Activated CD4-positive, alpha-beta T cell treated with anti-CD3 and anti-CD28 coated beads, Interleukin-2, amount 50 U/mL, for 4 hours (primary cell): ENCODE data around the gene MPP1.

Source experiments
- DNase-seq, 2 experiments: peaks; one replicate each; pipeline ENCODE4 v3.0.0-alpha.2; 2020

The MPP1 gene

DNA sequence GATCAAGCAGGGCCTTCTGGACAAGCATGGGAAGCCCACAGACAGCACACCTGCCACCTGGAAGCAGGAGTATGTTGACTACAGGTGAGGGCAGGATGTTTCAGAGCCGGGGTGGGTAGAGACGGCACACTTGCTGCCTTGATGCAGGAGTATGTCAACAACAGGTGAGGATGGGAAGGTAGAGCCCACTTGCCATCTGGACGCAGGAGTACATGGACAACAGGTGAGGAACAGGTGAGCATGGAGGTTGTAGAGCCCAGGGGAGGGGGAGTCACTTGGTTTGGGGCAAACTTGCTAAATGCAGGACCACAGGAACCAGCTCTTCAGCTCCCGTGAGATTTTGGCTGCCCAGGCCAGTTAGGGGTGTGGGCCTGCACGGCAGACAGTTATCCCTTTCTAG, 30.7 kb downstream of the MPP1 start:
- DNase-seq, result no peak

DNA sequence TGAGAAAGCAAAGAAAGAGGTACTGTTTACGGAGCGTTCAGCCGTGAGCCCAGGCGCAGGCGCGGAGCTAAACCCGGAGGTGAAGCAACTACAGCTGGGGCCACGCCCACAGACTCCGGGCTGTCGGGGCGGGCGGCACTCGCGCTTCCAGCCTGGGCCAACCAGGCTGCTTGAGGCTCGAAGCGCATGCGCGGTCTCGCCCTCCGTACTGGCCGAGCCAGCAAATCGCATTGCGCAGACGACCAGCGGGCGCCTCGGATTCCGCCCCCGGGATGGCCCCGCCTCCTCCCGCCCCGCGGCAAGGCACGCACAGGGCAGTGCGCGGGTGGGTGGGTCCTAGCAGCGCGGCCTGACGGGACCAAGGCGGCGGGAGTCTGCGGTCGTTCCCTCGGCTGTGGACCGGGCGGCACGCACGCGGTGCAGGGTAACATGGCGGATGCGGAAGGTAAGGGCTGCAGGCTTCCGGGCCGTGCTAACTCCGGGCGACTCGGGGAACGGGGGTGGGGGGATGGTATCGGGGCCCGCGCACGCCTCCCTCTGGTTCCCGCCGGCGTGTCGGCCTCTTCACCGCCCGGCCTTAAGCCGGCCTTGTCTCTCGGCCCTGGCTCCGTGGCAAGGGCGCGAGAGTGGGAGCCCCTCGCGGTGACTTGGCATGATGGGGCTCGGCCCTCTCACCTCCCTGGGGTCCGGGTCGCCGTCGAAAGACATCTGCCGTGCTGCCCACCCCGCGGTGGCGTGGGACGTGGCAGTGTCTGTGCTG, 42.6 kb downstream of the MPP1 start, which contains the start of gene DKC1:
TSS of gene DKC1 (plus strand) at position 328 of the 760 bp plus-strand sequence. CDS start at position 430, 102 bp downstream.
- peak; percentile 90 to 93 for DNase-seq

DNA sequence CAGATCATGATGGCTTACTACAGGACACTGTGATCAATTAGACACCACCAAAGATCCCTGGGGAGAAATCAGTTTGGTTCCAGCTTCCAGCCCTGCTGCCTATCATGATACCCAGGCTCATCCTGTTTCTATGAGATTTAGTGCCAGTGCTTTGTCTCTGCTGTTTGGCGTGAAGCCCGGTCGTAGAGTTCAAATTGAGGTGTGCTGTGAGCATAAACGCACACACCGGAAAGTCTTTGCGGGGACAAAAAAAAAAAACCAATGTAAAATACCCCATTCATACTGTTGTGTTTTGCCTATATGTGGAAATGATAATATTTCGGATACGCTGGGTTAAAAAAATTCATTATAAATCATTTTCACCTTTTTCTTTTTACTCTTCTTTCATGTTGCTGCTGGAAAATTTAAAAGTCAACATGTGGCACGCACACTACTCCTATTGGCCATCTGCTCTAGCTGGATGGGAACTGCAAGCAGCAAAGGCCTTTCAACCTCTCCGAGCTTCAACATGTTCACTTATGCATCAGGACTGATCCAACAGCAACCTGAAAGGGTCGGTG, 43.2 kb downstream of the MPP1 start:
- no peak for DNase-seq

DNA sequence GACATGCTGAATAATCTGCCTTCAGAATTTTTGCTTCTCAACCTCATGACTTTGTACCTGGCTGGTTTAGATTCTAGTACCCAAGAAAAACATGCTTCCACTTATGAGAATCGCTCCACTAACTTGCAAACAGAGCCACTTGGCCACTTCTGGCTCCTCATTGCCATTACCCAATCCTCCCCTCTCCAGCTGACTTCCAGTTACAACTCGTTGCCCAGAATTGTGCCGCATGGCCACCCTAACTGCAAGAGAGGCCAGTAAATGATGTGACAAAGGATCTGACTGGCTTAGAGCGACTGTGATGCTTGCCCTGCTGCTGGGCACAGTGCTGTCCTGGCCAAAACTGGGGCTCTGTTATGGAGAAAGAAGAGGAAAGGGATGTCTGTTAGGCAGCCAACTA, 46.6 kb downstream of the MPP1 start:
- no peak for DNase-seq

DNA sequence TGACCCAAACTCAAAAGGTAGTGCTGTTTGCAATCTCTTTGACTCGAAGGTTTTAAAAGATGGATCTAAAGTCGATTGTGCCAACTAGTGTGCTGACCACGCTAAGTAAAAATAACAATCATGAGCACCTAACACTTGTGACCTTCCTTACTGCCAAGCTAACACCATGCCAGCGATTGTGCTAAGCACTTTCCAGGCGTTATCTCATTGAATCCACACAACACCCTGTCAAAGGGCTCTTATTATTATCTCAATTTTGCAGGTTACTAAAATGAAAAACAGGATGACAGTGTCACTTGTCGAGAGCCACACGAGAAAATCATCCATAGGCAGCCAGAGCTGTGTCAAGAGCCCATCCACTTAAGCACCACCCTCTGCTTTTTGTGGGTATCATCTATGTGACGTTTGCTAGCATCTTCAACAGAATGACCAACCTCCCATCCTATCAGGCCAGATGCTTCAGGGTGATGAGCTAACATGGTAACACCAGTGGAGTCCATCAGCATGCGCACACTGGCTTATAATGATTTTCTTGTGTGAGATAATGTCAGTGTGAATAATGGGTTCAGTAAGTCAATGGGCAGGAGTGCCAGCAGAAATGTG, 53.5 kb downstream of the MPP1 start:
- DNase-seq, result no peak

DNA sequence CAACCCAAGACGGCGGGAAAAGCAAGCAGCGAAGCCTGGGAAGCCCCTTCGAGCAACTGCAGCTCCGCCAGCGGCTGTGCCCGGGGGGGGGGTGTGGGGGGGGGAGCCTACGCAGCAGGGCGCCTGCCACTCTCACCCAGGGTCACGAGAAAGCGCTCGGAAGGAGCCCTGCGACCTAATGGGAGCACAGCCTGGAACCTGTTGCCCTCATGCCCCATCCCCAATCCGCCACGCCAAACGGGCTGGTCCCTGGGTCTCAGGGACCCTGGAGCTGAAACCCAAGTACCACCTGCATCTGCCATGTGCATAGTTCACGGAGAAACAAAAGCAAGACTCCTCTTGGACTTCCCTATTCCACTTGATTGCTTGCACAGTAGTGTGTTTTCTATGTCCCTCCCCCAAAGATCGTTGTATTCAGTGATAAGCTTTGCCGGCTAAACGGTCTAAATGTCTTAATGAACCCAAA, 54.0 kb downstream of the MPP1 start:
- peak in 1 of 2 experiments; percentile 6 for DNase-seq

DNA sequence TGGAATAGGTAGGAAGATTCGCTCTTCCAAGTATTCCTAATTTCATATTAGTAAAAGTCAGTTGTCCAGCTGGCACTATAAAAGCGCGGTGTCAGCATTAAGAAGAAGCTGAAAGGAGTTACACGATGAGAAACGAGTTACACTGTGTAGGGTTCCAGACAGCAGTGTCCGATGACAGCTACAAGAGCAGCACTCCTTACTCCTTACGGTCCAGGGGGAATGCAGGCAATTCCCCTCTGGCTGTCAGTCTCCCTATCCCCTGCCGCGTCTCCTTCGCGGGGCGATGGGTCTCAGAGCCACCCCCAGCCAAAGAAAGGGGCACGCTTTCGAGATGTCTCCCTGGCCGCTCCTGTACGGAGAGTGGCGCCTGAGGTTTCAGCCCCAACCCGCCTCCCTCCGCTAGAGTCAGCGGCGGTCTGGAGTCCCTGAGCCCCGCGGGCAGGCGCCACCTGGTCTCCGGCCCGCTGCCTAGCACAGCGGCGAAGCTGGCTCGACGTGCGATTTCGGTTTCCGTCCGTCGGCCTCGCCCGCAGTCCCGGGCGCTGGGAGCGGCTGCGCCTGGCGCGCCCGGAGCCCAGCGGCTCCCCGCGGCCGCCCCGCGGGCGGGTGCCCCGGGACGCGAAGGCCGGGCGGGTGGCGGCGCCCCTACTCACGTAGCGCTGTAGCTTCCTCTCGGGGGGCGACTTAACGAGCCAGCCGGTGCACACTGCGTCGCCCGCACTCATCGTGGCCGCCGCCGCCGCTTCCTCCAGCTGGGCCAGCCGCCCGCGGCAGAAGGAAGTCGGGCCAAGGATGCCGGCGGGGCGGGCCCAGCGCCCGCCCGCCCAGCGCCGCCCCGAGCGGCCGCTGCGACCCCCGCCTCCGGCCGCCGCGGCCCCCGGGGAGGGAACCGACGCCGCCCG, 54.7 kb downstream of the MPP1 start, which contains the start of gene GAB3:
TSS of gene GAB3 (minus strand) at position 777 of the 902 bp plus-strand sequence. CDS start at position 725, 52 bp downstream.
- DNase-seq, result peak in 1 of 2 experiments; percentile 17

DNA sequence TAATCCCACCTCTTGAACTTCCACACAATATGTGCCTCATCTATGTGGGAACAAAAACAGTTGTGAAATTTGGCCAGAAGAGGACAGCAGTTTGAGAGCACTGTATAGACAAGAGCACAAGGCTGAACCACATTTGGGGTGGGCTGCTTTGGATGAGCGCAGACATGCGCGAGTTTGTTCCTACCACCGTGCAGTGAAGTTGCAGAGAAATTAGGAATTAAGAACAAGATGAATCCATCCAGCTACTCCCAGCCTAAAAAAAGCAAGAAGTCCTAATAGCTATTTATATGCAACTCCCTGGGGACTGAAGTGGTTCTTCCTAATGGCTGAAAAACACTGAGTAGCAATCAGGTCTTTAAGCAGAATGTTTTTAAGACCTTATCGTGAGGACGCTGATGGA, 55.4 kb downstream of the MPP1 start:
- no peak for DNase-seq

DNA sequence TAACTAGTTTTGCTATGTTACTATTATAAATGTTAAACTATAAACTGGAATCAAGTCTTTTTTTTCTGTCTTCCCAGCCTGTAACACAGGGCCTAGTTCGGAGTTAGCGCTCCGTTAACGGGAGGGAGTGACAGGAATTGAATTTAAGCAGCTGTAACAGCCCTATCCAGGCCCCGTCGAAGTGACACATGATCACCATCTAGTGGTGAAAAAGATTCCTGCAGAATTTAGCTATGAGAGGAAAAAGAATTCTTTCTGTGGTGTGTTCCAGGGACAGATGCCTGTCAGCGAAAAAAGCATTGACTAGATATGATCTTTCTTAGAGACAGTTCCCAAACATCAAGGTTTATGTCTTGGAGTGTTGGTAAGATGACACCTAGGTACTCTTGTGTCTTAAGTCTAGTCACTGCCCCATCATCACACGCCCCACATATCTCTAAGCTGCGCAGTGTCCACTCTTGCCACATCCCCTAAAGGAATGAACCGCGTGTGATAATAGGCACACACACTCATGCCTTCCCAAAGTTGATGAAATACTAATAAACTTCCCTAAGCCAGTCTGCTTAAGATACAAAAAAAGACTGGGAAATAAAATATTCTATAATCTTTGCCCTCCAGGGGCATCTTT, 56.5 kb downstream of the MPP1 start:
- peak; percentile 22 to 26 for DNase-seq

DNA sequence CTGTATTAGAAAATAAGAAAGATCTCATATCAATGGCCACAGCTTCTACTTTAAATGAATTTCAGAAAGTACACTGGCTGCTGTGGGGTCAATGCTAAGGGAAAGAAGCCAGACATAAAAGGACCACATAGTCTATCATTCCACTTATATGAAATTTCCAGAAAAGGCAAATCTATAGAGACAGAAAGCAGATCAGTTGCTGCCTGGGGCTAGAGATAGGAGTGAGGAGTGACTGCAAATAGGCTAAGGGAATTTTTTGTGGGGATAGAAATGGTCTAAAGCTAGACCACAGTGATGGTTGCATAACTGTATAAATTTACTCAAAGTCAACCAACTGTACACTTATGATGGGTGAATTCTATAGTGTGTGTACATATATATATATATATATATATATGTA, 62.7 kb downstream of the MPP1 start:
- DNase-seq, result no peak

DNA sequence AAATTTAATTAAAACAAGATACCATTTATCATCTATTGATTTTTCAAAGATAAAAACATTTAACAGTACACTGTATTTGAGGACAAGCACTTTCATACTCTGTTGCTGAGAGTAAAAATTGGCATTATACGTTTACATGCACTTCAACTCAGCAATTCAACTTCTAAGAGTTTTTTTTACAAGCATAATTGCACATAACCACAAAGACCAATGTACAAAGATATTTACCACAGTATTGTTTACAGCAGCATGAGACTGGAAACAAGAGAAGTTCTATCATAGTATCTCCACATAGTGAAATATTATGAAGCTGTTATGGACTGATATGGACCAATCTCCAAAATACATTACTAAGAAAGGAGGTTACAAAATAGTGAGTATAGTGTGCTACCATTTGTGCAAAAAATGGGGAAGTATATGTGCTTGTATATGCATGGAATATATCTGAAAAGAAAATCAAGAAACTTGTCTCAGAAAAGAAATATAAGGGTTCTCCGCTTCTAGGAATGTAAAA, 65.3 kb downstream of the MPP1 start:
- DNase-seq, result no peak

DNA sequence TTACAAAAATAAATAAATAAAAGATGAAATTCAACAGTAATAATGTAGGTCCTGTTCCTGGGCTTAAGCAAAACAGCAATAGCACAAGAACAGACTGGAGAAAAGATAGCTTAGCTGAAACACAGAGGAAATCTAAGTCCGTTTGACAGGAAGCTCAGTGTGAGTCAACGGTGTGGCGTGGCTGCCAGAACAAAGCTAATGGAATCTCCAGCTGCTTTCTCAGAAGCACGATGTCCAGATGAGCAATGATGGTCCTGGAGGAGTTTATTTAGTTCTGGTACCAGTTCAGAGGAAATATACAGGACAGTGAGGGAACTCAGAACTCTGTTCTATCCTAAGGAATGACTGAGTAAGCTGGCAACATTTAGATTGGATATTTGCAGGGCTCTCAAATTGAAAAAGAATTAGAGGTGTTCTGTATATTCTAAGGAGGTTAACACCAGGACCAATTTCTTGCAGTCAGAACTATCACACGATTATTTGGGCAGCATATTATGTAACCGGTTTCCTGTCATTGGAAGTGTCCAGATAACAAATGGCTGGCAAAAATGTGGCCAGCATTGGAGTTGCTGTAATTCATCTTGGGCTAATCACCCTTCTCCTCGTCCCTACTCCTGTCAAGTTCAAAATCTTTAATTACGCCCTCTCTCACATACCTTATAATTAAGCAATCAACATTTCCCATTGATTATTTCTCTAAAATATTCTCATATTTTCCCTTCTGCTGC, 67.1 kb downstream of the MPP1 start:
- peak in 1 of 2 experiments; percentile 33 for DNase-seq

DNA sequence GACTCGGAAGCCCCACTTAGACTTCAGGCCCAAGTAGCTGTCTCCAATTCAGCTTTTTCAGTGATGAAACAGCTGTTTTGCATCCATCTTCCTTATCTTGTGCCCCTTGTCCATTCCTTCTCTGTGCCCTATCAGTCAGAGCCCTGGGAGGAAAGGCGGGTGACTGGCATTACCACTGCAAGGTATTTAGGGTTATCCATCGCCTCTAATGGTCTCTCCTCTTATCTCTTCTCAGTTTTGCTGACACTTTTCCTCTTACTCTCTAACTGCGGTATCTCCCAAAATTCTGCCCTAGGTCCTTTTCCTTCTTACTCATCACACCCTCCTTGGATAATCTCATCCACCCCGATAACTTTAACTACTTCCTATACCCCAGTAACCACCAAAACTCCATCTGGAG, 68.1 kb downstream of the MPP1 start:
- no peak for DNase-seq

DNA sequence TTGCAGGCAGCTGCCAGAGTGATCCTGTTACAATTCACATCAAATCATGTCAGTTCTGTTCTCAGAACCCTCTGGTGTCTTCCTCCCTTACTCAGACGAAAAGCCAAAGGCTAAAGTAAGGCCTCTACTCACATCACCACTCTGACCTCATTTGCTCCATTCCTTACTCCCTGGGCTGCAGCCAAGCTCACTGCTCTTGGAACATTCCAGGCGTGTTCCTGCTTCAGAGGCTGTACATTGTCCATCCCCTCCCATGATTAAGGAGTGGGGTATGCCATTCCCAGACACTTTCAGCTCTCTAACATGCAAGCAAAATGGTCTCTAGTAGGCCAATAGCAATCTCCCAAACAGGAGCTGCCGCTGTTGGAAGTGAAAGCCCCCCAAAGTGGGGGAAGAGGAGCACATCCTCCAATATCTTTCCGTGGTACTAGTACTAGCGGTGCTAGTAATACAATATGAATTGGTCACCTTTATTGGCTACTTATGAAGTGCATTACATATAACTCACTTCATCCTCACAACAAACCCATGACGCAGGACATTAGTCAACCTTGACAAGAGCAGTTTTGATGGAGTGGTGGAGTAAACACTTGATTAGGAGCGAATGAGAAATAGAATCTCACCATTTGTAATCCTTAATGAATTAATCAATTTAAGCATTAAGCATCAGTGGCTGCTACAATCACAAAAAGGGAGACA, 69.4 kb downstream of the MPP1 start:
- no peak for DNase-seq

DNA sequence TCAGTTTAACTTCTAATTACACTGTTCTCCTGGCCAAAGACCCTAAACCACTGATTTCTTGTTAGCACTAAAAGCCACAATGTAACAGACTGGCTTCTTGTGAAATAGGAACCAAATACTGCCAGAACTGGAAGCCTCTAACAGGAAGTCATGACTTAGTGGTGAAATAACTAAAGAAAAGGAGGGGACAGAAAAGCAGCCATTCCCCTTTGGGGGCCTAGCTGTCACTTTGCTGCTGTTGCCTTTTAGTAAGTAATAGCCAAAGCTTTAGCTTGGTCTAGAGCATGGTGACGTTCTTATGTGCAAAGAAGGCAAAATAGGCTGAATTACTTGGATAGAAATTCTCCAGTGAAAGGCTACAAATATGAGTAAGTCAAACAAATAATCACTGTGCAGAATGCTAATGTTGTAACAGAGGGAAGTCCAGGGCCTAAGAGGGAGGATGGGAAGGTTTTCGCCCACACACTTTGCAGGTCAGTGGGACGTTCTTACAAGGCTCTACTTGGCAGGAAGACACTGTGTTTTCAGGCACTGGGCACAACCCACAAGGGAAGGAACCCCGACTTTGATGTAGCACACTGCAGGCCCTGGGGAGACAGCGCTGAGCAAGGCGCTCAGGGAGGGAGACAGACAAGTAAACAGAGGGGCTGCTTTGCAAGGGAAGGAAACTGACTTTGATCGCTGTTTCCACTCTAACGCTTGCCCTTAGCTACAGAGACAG, 71.1 kb downstream of the MPP1 start:
- DNase-seq, result no peak

DNA sequence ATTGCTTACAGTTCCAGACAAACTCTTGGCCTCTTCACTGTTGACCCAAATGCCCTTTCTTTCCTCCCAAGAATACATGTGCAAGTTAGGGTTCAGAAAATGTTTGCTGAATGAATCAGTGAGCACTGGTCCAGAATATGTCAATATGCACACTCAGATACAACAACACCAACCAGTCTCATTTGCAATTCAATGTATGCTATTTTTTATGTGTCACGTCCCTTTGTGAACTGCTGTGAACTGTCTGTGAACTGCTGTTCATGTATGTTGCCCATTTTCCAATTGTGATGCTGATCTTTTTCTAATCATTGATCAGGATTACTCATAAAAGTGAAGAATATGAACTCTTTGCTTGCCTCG, 72.2 kb downstream of the MPP1 start:
- no peak for DNase-seq

DNA sequence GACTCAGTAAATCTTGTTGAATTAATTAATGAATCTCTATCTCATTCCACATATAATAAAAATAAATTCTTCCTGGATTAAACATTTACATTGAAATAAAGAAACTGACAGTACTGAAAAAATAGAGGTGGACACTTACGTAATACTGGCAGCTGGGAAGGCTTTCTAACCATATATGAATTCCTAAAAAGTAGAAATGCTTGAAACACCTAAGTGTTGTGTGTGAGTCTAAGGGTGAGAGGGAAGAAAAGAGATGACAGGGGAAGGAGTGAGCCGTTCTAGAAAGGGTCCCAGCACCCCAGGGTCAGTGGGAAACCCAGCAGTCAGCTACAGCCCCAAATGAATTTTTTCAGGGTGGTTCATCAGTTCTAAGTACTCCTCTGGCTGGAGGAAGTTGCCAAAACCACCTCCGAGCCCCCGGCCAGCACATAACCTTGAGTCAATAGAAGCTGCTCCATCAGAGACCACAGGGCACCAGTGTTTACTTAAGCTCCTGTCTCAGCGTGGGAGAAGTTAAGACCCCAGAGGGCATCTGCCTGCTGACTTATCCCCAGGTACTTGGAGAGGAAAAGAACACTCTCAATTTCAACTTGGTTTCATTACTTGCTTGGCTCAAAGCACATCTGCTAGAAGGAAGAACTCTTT, 72.7 kb downstream of the MPP1 start:
- DNase-seq, result no peak

DNA sequence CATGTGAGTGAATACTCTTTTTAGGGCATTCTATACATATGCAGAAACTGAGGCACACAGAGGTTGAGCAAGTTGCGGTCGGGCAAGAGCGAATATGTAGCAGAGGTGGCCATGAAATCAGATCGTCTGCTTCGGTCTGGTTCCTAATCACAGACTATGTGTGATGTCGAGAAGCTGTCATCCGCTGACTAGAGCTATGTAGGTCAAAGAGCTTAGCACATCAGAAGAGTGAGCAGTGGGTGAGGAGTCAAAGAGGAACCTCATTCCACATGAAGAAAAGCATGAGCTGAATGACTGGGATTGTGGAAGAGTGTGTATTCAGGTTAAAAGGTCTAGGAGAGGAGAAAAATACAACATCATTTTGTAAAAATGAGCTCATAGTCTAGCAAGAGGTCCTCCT, 73.4 kb downstream of the MPP1 start:
- no peak for DNase-seq

DNA sequence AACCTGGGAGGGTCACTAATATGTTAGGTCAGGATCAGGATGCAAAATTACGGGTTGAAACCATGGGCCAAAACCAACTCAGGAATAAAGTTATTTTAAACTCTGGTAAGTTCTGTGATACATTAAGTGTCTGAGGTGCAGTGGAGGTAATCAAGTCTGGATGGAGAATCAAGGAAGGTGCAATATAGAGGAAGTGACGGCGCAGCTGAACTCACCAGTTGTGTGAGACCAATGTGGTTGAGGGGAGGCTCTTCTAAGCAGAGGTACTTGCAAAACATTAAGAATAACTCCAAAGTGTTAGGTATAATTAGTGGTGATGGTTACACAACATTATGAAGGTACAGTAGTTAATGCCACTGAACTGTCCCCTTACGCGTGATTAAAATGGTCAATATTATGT, 74.1 kb downstream of the MPP1 start:
- DNase-seq, result no peak
